ENCODE measurements around the gene KIF5A.
"Not testable (repeated sequence)": the region's sequence is repeated elsewhere in the genome, so short reads cannot be mapped to it uniquely, and the experiment has no call there.

DNA sequence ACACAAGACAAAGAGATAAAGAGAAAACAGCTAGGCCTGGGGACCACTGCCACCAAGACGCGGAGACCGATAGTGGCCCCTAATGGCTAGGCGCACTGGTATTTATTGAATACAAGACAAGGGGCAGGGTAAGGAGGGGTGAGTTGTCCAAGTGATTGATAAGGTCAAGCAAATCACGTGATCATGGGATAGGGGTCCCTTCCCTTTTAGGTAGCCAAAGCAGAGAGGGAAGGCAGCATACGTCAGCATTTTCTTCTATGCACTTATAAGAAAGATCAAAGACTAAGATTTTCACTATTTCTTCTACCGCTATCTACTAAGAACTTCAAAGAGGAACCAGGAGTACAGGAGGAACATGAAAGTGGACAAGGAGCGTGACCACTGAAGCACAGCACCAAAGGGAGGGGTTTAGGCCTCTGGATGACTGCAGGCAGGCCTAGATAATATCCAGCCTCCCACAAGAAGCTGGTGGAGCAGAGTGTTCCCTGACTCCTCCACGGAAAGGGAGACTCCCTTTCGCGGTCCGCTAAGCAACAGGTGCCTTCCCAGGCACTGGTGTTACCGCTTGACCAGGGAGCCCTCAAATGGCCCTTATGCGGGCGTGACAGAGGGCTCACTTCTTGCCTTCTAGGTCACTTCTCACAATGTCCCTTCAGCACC lies 39.2 kb downstream of the KIF5A start:
- not testable (repeated sequence) for TF ChIP-seq BHLHE40, CHD1 (IDR thresholded peaks at IDR 0.05; ENCODE audit: low read depth, low read length)
